ENCODE data around the gene PINLYP.

The PINLYP gene

DNA sequence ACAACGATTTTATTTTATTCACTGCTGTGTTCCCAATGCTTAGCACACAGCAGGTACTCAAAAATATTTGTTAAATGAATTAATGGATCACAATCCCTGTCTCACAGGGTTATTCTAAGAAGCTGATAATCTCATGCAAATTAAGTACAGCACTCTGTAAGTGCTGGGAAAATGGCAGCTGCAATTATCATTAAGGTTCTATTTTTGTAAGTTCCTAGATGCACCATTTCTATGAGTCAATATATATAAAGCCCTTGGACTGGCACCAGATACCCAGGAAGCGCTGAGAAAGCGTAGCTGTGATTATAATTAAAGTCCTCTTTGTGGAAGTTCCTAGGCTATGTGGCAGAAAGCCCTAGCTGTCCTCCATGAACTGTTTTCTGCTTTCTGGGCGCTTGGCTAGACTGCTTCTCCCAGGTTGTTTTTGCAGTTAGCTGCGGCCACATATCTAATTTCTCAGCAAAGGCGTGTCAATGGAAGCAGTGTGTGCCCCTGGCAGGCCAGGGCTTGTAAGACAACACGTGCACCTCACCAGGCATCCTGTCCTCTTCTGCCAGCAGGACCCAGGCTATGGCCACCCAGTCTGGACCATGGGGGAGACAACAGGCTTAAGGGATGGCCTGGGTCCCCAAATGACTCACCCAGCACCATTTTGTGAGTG lies 31.1 kb downstream of the PINLYP start:
- no peak for DNase-seq

- DNase-seq: no peak
Measured at GRCh38 chr19:43607238-43608205, 31.9 kb downstream of the PINLYP start.

GRCh38 chr19:43609872-43610271 lies 34.3 kb downstream of the PINLYP start:
- DNase-seq: no peak

DNA sequence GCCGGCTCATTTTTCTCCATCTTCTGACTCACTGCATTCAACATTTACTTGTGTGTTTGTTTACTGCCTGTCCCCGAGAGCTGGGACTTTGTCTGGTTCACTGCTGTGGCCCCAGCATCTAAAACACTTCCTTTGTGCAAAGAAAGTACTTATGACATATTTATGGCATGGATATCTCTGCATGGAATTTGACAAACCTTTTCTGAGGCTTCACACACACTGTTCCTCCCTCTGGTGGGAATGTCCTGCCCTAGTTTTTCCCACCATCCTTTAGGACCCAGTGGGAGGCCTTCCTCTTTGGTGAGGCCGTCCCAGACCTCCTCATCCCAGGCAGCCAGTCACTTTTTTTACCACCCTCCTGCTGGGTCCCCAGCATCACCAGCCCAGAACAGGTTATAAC lies 34.9 kb downstream of the PINLYP start:
- no peak for DNase-seq

GRCh38 chr19:43611788-43612187 lies 36.2 kb downstream of the PINLYP start, which contains the start of gene SRRM5:
Gene SRRM5, plus strand, starts transcription at chr19:43612088. Its CDS starts 34 bp downstream, at chr19:43612122.
- DNase-seq: no peak

GRCh38 chr19:43612374-43612773 lies 36.8 kb downstream of the PINLYP start:
- DNase-seq: no peak

GRCh38 chr19:43616306-43616705 lies 40.7 kb downstream of the PINLYP start:
- no peak for DNase-seq

DNA sequence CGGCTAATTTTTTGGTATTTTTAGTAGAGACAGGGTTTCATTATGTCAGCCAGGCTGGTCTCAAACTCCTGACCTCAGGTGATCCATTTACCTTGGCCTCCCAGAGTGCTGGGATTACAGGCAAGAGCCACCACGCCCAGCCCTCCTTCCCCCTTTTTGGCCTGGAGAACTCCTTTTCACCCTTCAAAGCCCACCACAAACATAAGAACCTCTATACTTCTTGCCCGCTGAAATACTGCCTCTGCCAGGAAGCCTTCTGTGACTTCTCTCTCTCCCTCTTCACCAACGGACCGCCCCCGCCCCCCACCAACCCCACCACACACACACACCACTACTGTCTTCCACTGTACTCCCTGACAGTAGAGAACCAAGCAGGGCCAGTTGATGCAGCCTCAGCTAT lies 41.4 kb downstream of the PINLYP start:
- no peak for DNase-seq

GRCh38 chr19:43618921-43619261 lies 43.3 kb downstream of the PINLYP start:
- DNase-seq: peak in 1 of 5 experiments; percentile 82

DNA sequence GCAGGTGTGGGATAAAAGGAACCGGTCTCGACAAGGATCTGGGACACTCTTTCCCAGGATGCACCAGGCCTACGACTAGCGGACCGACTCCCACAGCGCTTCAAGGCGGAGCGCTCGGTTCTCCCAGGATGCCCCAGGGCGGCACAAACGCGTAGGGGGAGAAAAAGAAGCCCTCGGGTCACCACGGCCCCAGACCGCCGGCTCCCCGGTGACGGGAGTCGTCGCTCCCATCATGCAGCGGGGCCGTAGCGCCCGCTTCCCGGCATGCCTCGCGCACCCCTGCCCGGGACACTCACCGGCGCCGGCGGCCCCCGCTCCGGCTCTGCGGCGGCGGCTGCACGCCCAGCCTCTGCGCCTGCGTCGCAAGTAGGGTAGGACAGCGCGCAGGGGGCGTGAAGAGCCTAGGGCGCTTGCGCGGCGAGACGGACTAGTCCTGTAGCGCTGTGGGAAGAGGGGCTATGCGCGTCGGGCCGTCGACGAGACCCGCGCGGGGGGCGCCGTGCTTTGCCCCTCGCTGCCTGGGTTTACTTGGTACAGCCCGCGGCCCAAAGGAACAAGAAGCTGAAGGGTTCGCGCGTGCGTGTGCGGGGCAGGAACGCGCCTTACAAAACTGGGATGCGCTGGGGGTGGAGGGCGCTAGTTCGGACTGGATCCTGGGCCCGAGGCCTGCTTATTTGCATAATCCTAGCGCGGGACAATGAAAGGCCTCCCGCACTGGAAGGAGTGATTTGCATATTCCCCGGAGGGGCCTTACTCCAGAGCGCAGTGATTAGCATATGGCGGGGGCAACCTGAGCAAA lies 43.9 kb downstream of the PINLYP start, which contains the start of gene ZNF428:
TSS of gene ZNF428 (minus strand) at position 368 of the 799 bp plus-strand sequence. CDS start 5,325 bp downstream, outside the sequence.
- DNase-seq: peak; percentile 71 to 93 (median 84)

GRCh38 chr19:43620061-43621001 lies 44.7 kb downstream of the PINLYP start:
- DNase-seq: peak in 3 of 5 experiments; percentile 60 to 82 (median 76)

DNA sequence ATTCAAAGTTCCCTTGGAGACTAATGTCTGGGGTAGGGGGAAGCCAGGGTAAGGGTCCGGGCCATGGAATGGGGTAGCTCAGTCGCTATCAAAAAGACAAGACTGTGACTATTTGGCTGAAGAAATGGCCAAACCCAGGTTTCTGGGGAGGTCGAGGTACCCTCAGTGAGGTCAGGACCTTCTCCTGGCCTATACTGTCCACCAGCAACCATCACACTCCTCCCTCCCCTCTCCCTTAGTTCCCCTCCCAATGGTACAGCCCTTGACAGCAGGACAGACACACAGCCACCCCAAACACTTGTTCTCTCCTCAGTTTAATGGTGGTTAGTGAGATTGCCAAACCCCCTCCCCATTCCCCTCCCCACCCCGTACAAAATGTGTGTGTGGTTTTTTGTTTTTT lies 46.5 kb downstream of the PINLYP start:
- DNase-seq: no peak

GRCh38 chr19:43622956-43623355 lies 47.4 kb downstream of the PINLYP start:
- DNase-seq: no peak

DNA sequence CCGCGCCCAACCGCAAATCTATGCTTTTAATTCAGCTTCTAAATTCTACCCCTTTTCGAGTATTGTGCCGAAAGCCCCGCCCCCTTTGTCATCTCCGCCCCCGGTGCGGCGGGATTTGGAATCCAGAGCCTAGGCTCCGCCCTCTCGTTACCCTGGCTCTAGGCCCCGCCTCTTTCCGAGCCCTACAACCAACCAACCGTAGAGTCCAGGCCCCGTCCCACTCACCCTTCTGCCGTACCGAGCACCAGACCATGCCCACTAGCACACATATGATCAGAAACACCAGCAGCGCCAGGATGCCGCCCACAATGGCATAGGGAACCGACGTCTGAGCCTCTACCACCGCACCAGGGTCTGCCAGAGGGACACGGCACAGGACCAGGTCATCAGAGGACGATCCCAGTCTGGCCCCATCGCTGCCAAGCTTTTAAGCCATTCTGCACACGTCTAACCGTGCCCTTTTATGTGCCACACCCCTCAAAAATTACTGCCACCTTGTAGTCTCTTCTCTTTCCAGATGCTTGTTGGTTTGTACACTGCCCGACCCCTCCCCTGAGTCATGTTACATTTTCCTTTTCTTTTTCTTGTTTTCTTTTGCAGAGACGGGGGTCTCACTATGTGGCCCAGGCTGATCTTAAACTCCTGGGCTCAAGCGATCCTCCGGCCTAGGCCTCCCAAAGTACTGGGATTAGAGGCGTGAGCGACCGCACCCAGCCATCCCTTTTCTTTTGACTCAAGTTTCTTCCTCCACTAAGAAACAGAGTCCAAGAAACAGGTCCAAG lies 48.5 kb downstream of the PINLYP start:
- DNase-seq: no peak

- DNase-seq: peak; percentile 68 to 90 (median 79)
Measured at GRCh38 chr19:43624933-43625332, 49.3 kb downstream of the PINLYP start.

DNA sequence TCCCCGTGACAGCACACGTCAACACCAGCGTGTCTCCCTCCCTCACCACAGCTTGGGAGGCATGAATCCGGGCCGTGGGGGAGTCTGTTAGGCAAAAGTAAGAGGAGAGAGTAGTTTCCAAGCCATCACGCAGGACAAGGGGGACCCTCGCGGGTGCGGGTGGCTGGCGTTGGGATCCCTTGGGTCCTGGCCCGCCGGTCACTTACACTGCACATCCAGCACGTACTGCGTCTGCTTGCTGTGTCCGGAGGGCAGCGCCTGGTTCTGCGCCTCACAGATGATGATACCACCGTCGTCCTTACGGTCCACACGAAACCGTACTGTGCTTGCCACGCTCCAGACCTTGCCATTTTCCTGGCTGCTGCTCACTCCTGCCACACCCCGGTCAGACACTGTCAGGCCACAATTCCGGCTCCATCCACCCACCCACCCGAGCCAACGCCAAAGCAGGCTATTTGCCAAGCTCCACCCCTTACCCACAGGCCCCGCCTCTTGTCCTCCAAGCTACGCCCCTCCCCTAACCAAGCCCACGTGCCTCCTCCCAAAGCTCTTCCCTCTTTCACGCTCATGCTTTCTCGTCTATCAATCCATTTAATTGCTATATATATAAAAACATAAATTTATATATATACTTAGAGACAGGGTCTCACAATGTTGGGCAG lies 50.4 kb downstream of the PINLYP start:
- DNase-seq: no peak

DNA sequence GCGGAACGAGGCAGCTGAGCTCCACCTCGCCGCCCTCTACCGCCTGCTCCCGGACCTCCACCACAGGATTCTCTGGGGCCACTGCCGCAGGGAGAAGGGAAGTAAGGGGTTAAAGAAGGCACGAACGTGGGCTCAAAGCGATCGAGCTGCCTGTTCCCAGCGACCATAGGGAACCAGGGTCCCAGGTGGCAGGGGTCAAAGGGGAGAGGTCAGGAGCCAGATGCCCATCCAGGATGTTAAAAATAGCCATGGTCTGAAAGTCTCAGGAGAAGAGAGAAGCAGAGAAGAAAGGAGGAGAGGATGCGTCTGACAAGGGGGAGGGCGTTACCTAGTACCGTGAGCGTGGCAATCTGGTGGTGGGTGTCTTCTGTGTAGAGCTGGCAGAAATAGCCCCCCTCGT lies 51.2 kb downstream of the PINLYP start:
- DNase-seq: no peak

- no peak for DNase-seq
Measured at GRCh38 chr19:43628646-43629326, 53.2 kb downstream of the PINLYP start.

DNA sequence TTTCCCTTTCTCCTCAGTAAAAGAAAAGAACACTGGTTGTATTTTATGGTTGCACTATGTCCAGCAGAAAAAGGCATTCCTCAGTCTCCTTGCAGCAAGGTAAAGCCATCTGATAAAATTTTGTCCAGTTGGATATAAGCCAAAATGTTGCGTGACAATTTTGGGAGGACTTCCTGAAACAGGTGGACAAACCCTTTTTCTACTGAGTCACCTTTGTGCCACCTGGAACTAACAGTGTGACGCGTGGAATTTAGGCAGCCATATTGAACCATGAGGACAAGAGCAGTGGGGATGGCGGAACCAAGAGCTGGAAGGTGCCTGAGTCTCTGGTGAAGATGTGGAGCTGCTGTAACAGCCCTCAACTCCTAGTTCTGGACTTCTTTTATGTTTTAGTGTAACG lies 55.9 kb downstream of the PINLYP start:
- DNase-seq: no peak
